ENCODE data around the gene PFKFB1. TPM values are rescaled to one million over a fixed set of nuclear protein-coding genes. Genes with fewer than 3 reads are reported as not detected.

Gene PFKFB1
- total RNA-seq, 1 experiment from 2014 or later = not detected

DNA sequence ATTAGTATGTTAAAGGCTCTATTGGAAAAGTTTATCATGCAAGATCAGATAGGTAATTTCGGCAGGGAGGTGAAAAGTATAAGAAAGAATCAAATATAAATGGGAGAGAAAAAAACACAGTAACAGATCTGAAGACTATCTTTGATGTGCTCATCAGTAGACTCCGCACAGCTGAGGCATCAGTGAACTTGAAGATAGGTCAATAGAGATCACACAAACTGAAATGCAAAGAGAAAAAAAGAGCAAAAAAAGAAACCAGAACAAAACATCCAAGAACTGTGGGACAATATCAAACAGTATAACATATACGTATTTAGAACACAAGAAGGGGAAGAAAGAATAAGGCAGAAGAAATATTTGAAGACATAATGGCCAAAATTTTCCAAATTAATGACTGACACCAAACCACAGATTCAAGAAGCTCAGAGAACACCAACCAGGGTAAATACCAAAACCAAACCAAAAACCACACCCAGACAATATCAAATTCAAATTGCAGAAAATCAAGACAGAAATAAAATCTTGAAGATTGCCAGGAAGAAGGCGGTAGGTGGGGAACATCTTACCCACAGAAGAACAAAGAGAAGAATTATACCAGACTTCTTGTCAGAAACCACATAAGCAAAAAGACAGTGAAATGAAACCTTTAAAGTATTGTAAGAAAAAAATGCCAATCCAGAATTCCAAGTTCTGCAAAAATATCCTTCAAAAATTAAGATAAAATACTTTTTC is 29.1 kb downstream of the PFKFB1 start:
- no peak overlapping the region for H3K4me3 ChIP-seq
- H3K27ac ChIP-seq = no peak overlapping the region
- H3K4me1 ChIP-seq (replicated peaks) = no peaks in the 10 kb centered on the region
- no peak for DNase-seq (ENCODE audit: low read depth in 1 of 2, low spot score in 2 of 2)
- H3K27me3 ChIP-seq (replicated peaks) = no peaks in the 10 kb centered on the region
- no peaks in the 10 kb centered on the region for H3K36me3 ChIP-seq
- no peaks in the 10 kb centered on the region for H3K9me3 ChIP-seq (replicated peaks)

DNA sequence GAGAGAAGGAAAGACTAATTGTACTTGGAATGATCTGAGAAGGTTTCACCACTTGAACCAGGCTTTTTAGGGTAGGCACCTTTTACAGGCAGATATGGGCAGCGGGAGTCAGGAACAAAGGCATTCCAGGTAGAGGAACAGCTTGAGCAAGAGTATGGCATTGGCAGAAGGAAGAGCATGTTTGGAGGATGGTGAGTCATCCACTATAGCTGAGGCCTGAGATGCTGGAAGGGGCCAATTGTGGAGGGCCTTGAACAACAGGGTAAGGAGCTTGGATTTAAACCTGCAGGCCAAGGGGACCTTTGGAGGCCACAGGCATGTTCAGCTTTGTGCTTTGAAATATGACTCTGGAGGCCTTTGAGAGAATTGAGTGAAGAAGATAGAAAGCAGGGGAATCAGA is 32.2 kb downstream of the PFKFB1 start:
- Histone ChIP-seq H3K27ac (no peak overlapping the region), H3K27me3 (replicated peaks) (no peaks in the 10 kb centered on the region), H3K4me3 (no peak overlapping the region), H3K4me1 (replicated peaks) (no peaks in the 10 kb centered on the region), H3K36me3 (no peaks in the 10 kb centered on the region), H3K9me3 (replicated peaks) (no peaks in the 10 kb centered on the region)
- DNase-seq (ENCODE audit: low read depth in 1 of 2, low spot score in 2 of 2) = no peak

DNA sequence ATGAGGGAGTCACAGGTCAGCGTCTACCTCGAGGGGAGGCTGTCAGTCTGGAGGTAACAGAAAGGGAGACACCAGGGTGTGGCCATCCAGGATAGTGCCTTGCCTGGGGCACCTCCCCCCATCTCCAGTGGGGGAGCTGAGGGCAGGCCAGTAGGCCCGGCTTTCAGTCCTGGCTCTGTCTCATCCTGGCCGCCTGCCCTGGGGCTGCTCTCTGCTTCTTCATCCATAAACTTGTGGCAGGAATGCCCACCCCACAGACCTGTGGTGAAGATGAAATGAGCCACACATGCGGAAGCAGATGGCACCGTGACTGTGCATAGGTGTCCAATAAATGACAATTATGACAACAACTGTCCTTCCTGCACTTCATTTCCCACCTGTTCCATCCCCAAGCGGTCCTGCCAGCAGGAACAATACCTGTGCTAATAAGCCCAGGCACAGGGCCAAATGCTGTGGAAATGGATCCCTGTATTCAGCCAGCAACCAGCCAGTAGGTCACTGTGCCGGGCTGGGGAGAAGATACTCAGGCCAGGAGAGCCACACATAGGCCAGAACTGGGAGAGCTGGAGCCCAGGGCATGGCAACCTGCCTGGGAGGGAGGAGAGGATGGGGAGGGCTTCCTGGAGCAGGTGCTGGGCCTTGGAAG is 43.1 kb downstream of the PFKFB1 start:
- H3K9me3 ChIP-seq (replicated peaks) = no peaks in the 10 kb centered on the region
- H3K27me3 ChIP-seq (replicated peaks) = no peaks in the 10 kb centered on the region
- no peak overlapping the region for H3K4me3 ChIP-seq
- no peaks in the 10 kb centered on the region for H3K4me1 ChIP-seq (replicated peaks)
- H3K36me3 ChIP-seq = no peaks in the 10 kb centered on the region
- H3K27ac ChIP-seq = no peak overlapping the region
- DNase-seq (ENCODE audit: low read depth in 1 of 2, low spot score in 2 of 2) = no peak

DNA sequence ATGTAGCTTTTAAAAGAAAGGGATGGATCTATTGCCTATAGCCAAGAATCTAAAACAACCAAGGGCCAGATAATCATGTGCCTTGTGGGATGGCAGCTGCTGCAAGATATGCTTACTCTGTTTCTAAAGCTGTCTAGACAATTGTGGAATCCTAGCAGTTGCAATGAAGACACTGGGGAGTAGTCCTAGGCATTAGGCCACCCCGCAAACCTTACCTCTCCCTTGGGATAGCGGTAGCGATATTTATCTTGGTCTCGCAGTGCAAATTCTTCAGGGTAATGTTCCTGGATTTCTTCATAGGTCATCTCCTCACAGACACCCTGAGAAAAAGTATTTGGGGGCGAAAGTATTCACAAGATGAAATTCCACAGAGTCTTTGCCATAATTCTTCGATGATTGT is 48.8 kb downstream of the PFKFB1 start:
- no peak for DNase-seq (ENCODE audit: low read depth in 1 of 2, low spot score in 2 of 2)
- no peak overlapping the region for H3K4me3 ChIP-seq
- no peaks in the 10 kb centered on the region for H3K4me1 ChIP-seq (replicated peaks)
- no peak overlapping the region for H3K27ac ChIP-seq
- H3K9me3 ChIP-seq (replicated peaks) = no peaks in the 10 kb centered on the region
- H3K27me3 ChIP-seq (replicated peaks) = no peaks in the 10 kb centered on the region
- H3K36me3 ChIP-seq = no peaks in the 10 kb centered on the region

DNA sequence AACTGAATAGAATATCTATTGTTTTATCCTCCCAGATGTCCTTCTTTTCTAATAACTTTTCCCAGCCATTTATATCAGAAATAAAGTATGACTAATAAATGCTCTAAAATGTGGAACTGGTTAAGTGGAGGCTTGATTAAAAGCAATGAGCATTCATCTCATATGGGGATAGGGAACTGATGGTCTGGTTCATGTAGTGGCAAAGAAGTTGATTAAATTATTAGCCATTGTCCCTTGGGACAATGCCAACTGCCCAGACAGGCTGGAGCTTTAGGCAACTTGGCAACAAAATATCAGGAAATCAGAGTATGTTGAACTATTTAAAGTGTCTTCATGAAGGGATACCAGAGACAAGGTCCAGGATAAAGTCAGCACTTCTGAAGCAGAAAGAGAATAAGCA is 49.2 kb downstream of the PFKFB1 start:
- Histone ChIP-seq H3K36me3 (no peaks in the 10 kb centered on the region), H3K27ac (no peak overlapping the region), H3K4me1 (replicated peaks) (no peaks in the 10 kb centered on the region), H3K9me3 (replicated peaks) (no peaks in the 10 kb centered on the region), H3K27me3 (replicated peaks) (no peaks in the 10 kb centered on the region), H3K4me3 (no peak overlapping the region)
- no peak for DNase-seq (ENCODE audit: low read depth in 1 of 2, low spot score in 2 of 2)

DNA sequence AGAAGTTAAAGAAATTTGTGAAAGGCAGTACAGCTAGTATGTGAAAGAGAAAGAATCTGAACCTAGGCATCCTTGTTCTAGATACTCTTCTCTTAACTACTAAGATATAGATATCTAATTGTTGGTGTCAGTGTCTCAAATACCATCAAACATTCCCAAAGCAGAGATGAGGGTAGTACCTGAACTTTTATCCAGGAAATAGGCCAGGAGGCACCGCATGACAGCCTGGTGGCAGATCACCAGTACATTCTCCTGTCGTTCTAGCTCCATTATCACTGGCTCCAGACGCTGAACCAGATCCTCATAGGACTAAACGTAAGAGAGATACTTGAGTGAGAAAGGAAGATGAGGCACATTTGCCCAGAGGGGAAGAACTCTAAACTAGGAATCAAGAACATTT is 56.6 kb downstream of the PFKFB1 start:
- no peak overlapping the region for H3K27ac ChIP-seq
- H3K4me3 ChIP-seq = no peak overlapping the region
- no peaks in the 10 kb centered on the region for H3K36me3 ChIP-seq
- no peak for DNase-seq (ENCODE audit: low read depth in 1 of 2, low spot score in 2 of 2)
- H3K27me3 ChIP-seq (replicated peaks) = no peaks in the 10 kb centered on the region
- no peaks in the 10 kb centered on the region for H3K9me3 ChIP-seq (replicated peaks)
- H3K4me1 ChIP-seq (replicated peaks) = no peaks in the 10 kb centered on the region

DNA sequence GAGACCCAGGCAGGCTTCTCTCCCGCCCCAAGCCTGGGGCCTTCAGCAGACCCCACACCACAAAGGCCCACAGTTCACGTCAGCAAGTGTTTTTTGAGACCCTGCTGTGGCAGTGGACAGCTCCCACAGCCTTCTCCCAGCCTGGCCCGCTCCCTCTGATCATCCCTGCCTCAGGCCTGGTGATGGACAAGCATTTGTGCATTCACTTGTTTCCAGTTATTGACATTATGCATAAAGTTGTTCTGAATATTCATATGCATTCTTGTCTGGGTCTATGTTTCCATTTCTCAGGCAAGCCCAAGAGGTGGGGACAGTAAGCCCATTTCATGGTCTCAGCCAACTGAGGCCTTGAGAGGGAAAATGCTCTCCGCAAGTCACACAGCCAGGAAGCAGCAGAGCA is 58.7 kb downstream of the PFKFB1 start:
- H3K36me3 ChIP-seq = no peaks in the 10 kb centered on the region
- no peaks in the 10 kb centered on the region for H3K4me1 ChIP-seq (replicated peaks)
- H3K9me3 ChIP-seq (replicated peaks) = no peaks in the 10 kb centered on the region
- H3K27ac ChIP-seq = no peak overlapping the region
- H3K27me3 ChIP-seq (replicated peaks) = no peaks in the 10 kb centered on the region
- no peak for DNase-seq (ENCODE audit: low read depth in 1 of 2, low spot score in 2 of 2)
- no peak overlapping the region for H3K4me3 ChIP-seq

DNA sequence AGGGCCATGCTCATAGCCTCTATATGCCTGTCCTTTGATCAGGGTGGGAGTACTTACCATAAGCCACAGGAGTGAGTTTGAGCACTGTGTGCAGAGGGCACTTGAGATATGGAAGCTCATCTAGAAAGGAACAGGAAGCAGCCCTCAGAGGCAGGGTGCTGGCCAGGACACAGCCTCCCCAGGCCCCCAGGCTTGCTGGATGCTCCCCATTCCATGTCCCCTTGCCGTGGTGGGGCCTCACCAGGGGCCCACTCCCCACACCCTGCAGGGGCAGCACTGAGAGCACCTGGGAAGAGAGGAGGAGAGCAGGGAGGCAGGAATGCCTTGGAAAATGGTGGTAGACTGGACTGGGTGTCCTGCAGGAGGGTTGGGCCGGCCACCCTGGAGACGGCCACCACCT is 59.1 kb downstream of the PFKFB1 start:
- no peaks in the 10 kb centered on the region for H3K27me3 ChIP-seq (replicated peaks)
- H3K4me3 ChIP-seq = no peak overlapping the region
- H3K36me3 ChIP-seq = no peaks in the 10 kb centered on the region
- no peaks in the 10 kb centered on the region for H3K9me3 ChIP-seq (replicated peaks)
- DNase-seq (ENCODE audit: low read depth in 1 of 2, low spot score in 2 of 2) = no peak
- H3K4me1 ChIP-seq (replicated peaks) = no peaks in the 10 kb centered on the region
- H3K27ac ChIP-seq = no peak overlapping the region

DNA sequence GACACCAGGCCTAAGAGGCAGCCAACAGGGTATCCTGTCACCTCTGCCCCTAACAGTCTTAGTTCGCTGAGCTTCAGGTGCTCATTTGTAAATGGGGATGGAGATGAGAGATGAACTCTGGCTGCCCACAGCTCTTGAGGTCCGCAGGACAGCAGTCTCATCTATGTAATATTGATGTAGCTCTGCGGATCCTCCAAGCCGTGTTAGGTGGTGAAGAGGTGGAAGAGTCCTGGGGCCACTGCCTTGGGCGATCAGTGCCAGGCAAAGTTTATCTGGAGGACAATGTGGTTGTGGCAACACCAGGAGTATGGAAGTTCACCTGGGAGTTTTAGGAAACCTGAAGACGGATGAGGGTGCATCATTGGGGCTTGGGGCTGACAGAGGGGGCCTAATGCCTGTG is 59.9 kb downstream of the PFKFB1 start:
- no peaks in the 10 kb centered on the region for H3K27me3 ChIP-seq (replicated peaks)
- DNase-seq (ENCODE audit: low read depth in 1 of 2, low spot score in 2 of 2) = no peak
- no peak overlapping the region for H3K4me3 ChIP-seq
- no peak overlapping the region for H3K27ac ChIP-seq
- no peaks in the 10 kb centered on the region for H3K4me1 ChIP-seq (replicated peaks)
- H3K36me3 ChIP-seq = no peaks in the 10 kb centered on the region
- H3K9me3 ChIP-seq (replicated peaks) = no peaks in the 10 kb centered on the region

DNA sequence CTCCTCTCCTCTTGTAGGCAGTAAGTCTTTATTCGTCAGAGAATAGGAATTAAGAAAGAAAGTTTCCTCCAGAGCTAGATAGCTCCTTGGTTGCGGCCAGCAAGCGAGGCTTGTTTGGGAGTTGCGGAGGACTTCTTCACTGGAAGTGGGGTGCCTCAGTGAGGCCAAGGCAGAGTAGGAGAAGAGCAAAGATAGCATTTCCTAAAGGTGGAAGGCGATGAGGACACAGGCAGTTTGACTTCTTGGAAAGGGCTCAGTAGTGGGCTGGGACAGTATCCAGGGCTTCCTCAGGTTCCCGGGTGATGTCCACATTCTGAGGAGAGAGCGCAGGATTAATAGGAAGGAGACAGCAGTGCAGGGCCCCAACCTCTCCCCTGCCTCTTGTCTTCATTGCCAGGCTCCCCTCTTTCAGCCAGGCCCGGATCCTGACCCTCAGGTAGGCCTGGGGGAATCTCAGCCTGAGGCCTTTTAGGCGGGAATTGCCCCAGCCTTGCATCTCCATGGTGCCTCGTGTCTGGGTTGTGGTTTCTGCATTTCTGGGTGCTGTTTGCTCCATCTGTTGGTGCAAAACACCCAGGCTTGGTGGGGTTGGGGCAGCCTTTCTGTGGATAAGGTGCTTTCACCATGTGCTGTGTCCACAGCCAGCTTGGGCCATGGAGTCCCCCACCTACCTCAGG is 60.7 kb downstream of the PFKFB1 start:
- no peak for DNase-seq (ENCODE audit: low read depth in 1 of 2, low spot score in 2 of 2)
- Histone ChIP-seq H3K27ac (no peak overlapping the region), H3K9me3 (replicated peaks) (no peaks in the 10 kb centered on the region), H3K4me3 (no peak overlapping the region), H3K4me1 (replicated peaks) (no peaks in the 10 kb centered on the region), H3K36me3 (no peaks in the 10 kb centered on the region), H3K27me3 (replicated peaks) (no peaks in the 10 kb centered on the region)

DNA sequence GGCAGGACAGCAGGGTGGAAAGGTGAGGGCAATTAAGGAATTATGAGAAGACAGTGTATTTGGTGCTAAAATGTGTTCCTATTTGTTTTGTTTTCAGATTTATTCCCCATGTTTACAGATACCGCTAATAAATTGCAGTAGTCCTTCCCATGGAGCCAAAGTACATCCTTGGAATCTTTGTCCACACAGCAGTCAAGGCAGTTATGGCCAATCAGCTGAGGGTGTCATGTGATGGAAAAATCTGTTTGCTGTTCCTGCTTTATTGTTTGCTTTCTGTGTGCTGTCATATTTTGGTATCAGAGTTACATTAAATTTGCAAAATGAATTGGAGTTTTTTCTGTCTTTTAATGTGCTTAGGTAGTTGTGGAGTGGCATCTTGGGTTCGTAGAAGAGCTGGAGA is 62.9 kb downstream of the PFKFB1 start:
- Histone ChIP-seq H3K27ac (no peak overlapping the region), H3K27me3 (replicated peaks) (no peaks in the 10 kb centered on the region), H3K4me1 (replicated peaks) (no peaks in the 10 kb centered on the region), H3K9me3 (replicated peaks) (no peaks in the 10 kb centered on the region), H3K4me3 (no peak overlapping the region), H3K36me3 (no peaks in the 10 kb centered on the region)
- DNase-seq (ENCODE audit: low read depth in 1 of 2, low spot score in 2 of 2) = no peak

DNA sequence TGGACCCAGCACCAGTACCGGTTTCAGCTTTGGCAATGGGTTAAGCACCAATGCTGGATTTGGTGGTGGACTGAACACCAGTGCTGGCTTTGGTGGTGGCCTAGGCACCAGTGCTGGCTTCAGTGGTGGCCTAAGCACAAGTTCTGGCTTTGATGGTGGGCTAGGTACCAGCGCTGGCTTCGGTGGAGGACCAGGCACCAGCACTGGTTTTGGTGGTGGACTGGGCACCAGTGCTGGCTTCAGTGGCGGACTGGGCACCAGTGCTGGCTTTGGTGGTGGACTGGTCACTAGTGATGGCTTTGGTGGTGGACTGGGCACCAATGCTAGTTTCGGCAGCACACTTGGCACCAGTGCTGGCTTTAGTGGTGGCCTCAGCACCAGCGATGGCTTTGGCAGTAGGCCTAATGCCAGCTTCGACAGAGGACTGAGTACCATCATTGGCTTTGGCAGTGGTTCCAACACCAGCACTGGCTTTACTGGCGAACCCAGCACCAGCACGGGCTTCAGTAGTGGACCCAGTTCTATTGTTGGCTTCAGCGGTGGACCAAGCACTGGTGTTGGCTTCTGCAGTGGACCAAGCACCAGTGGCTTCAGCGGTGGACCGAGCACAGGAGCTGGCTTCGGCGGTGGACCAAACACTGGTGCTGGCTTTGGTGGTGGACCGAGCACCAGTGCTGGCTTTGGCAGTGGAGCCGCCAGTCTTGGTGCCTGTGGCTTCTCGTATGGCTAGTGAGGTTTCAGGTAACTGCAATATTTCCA is 63.5 kb downstream of the PFKFB1 start:
- Histone ChIP-seq H3K27ac (no peak overlapping the region), H3K36me3 (no peaks in the 10 kb centered on the region), H3K27me3 (replicated peaks) (no peaks in the 10 kb centered on the region), H3K9me3 (replicated peaks) (no peaks in the 10 kb centered on the region), H3K4me1 (replicated peaks) (no peaks in the 10 kb centered on the region), H3K4me3 (no peak overlapping the region)
- DNase-seq (ENCODE audit: low read depth in 1 of 2, low spot score in 2 of 2) = no peak

DNA sequence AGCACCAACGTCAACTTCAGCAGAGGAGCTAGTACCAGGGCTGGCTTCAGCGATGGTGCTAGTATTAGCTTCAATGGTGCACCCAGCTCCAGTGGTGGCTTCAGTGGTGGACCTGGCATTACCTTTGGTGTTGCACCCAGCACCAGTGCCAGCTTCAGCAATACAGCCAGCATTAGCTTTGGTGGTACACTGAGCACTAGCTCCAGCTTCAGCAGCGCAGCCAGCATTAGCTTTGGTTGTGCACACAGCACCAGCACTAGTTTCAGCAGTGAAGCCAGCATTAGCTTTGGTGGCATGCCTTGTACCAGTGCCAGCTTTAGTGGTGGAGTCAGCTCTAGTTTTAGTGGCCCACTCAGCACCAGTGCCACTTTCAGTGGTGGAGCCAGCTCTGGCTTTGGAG is 65.1 kb downstream of the PFKFB1 start:
- H3K4me1 ChIP-seq (replicated peaks) = no peaks in the 10 kb centered on the region
- DNase-seq (ENCODE audit: low read depth in 1 of 2, low spot score in 2 of 2) = no peak
- H3K36me3 ChIP-seq = no peaks in the 10 kb centered on the region
- H3K4me3 ChIP-seq = no peak overlapping the region
- H3K9me3 ChIP-seq (replicated peaks) = no peaks in the 10 kb centered on the region
- no peak overlapping the region for H3K27ac ChIP-seq
- no peaks in the 10 kb centered on the region for H3K27me3 ChIP-seq (replicated peaks)

DNA sequence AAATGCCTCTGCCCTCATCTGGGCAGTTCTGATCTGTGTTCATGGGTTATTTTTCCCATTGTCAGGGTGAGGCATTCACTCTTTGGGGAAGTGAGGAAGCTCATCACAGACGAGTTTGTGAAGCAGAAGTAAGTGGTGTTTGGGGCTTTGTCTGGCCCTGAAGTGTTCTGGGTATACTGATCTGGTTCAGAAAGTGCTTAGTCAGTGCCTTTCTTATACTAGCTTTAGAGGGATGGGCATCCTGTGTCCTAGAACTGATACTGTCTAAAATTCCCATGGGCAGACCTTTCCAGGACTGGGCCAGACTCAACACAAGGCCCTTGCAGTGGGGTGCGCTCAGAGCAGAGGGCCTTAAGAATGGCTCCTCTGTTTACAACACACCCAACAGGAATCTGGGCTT is 67.0 kb downstream of the PFKFB1 start:
- H3K27ac ChIP-seq = no peak overlapping the region
- no peak overlapping the region for H3K4me3 ChIP-seq
- no peaks in the 10 kb centered on the region for H3K27me3 ChIP-seq (replicated peaks)
- DNase-seq (ENCODE audit: low read depth in 1 of 2, low spot score in 2 of 2) = no peak
- H3K9me3 ChIP-seq (replicated peaks) = no peaks in the 10 kb centered on the region
- no peaks in the 10 kb centered on the region for H3K36me3 ChIP-seq
- no peaks in the 10 kb centered on the region for H3K4me1 ChIP-seq (replicated peaks)

All from SJSA1 (cell line).